HL-60 (cell line): ENCODE measurements around the gene NSFL1C.

ENCODE experiments used
- DNase-seq, 2 experiments: peaks; one replicate each; pipeline ENCODE4 v3.0.0-alpha.2; 2010 to 2020; ENCODE audit warnings: low read depth in 1 of 2, low spot score in 1 of 2
- H3K27ac ChIP-seq: fragments of 250-450 bp; sonication (Bioruptor Pico); replicated peaks from 2 replicates; pipeline ENCODE4 v1.5.1; 2020; ENCODE audit warnings: mild to moderate bottlenecking, moderate library complexity
- H3K27me3 ChIP-seq: fragments of 250-450 bp; sonication (Bioruptor Pico); 2 replicates; pipeline ENCODE4 v1.5.1; 2021; ENCODE audit warnings: mild to moderate bottlenecking, moderate library complexity; ENCODE audit not compliant: insufficient read depth, poor library complexity, severe bottlenecking
- H3K4me3 ChIP-seq: replicated peaks from 2 replicates; pipeline ENCODE4 v1.5.1; 2011; ENCODE audit warnings: mild to moderate bottlenecking, control low read depth, low read length; ENCODE audit not compliant: insufficient read depth
- GABPA ChIP-seq: IDR thresholded peaks from 2 replicates; pipeline ENCODE4 v1.6.1; 2012; ENCODE audit warnings: low read depth
- POLR2AphosphoS5 ChIP-seq: IDR thresholded peaks from 2 replicates; pipeline ENCODE4 v1.6.1; 2012; ENCODE audit warnings: low read depth
- SPI1 ChIP-seq: IDR thresholded peaks from 2 replicates; pipeline ENCODE4 v1.6.1; 2012; ENCODE audit warnings: low read depth, mild to moderate bottlenecking, borderline replicate concordance
- TF ChIP-seq, protein P1 (sequence below): IDR thresholded peaks from one replicate; pipeline ENCODE4 v1.5.1; 2011; ENCODE audit warnings: low read length, control low read depth, inconsistent platforms; ENCODE audit not compliant: insufficient read depth
- TF ChIP-seq, protein P2 (sequence below): IDR thresholded peaks from 2 replicates; pipeline ENCODE4 v1.6.1; 2012; ENCODE audit warnings: low read depth; ENCODE audit not compliant: insufficient replicate concordance

The NSFL1C gene

DNA sequence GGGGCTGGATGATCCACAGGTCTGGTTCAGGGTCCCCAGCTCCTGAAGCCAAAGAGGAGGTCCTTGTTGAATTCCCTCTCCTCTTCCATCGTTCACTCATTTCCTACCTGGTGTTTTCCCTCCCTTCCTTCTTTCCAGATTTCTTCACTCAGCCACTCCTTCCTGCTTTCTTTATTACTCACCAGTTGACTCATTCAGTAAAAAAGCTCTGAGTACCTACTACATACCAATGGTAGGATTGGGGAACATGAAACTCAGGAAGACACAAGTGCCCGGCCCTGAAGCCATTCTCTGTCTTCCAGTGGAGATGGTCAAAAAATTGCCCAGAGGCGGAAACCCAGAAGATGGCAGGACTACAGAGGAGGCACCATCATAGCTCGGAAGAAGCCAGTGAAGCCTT lies 11.9 kb upstream of the NSFL1C start:
- no peak overlapping the region for H3K27ac ChIP-seq
- DNase-seq, result no peak
- no peaks in the 10 kb centered on the region for H3K27me3 ChIP-seq
- no peak overlapping the region for H3K4me3 ChIP-seq
- TF ChIP-seq, protein P1, sequence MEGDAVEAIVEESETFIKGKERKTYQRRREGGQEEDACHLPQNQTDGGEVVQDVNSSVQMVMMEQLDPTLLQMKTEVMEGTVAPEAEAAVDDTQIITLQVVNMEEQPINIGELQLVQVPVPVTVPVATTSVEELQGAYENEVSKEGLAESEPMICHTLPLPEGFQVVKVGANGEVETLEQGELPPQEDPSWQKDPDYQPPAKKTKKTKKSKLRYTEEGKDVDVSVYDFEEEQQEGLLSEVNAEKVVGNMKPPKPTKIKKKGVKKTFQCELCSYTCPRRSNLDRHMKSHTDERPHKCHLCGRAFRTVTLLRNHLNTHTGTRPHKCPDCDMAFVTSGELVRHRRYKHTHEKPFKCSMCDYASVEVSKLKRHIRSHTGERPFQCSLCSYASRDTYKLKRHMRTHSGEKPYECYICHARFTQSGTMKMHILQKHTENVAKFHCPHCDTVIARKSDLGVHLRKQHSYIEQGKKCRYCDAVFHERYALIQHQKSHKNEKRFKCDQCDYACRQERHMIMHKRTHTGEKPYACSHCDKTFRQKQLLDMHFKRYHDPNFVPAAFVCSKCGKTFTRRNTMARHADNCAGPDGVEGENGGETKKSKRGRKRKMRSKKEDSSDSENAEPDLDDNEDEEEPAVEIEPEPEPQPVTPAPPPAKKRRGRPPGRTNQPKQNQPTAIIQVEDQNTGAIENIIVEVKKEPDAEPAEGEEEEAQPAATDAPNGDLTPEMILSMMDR, result no peak
- TF ChIP-seq GABPA, result no peak
- TF ChIP-seq POLR2AphosphoS5, result no peak
- TF ChIP-seq, protein P2, sequence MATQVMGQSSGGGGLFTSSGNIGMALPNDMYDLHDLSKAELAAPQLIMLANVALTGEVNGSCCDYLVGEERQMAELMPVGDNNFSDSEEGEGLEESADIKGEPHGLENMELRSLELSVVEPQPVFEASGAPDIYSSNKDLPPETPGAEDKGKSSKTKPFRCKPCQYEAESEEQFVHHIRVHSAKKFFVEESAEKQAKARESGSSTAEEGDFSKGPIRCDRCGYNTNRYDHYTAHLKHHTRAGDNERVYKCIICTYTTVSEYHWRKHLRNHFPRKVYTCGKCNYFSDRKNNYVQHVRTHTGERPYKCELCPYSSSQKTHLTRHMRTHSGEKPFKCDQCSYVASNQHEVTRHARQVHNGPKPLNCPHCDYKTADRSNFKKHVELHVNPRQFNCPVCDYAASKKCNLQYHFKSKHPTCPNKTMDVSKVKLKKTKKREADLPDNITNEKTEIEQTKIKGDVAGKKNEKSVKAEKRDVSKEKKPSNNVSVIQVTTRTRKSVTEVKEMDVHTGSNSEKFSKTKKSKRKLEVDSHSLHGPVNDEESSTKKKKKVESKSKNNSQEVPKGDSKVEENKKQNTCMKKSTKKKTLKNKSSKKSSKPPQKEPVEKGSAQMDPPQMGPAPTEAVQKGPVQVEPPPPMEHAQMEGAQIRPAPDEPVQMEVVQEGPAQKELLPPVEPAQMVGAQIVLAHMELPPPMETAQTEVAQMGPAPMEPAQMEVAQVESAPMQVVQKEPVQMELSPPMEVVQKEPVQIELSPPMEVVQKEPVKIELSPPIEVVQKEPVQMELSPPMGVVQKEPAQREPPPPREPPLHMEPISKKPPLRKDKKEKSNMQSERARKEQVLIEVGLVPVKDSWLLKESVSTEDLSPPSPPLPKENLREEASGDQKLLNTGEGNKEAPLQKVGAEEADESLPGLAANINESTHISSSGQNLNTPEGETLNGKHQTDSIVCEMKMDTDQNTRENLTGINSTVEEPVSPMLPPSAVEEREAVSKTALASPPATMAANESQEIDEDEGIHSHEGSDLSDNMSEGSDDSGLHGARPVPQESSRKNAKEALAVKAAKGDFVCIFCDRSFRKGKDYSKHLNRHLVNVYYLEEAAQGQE, result no peak

DNA sequence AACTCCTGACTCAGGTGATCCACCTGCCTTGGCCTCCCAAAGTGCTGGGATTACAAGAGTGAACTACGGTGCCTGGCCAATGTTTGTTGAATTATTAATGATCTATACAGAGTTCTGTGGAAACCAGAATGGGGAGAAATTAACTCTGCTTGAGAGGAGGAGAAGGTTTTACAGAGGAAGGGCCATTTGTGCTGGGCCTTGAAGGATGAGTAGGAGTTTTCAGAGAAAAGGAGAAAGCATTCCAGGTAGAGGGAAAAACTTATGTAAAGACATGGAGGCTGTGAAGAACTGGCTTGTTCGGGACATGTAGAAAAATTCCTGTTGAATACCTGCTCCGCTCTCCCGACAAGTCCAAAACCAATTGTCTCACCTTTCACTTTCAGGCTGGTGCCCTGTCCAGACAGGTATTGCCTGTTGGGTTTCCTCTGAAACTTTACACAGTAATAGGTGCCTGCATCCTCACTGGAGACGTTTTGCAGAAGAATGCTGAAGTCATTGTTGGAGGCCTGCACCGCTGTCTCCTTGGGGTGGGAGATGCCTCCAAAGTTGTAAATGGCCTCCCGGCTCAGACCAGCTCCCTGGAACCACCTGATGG lies 11.3 kb upstream of the NSFL1C start:
- no peak overlapping the region for H3K27ac ChIP-seq

DNA sequence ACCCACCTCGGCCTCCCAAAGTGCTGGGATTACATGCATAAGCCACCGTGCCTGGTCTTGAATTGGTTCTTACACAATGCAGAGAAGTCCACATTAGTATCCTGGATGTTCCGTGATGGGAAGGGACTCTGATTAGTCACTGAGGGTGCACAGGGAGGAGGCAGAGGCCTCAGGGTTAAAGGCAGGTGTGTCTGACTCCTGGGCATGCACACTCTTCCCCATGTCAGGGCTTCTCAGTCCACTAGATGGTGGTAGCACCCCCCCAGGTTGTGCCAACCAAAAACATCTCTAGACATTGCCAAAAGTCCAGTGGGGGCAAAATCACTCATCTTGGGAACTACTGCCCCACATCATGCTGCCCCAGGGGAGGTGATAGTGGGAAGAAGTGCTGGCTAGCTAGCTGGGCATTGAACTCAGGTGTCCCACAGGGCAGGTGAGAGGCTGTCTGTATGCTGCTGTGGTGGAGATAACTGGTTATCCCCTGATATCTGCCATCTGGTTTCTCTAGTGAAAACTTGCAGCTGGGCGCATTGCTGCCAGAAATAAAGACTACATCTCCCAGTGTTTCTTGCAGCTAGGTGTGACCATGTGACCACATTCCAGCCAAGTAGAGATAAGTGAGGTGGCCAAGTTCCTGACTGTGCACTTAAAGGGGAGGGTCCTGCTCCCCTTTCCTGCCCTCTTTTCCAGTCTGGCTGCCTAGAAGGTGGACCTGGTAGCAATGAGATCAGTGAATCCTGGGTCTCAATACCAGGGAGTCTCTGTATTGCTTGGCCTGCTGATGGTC lies 8.4 kb upstream of the NSFL1C start:
- DNase-seq, result peak in 1 of 2 experiments; percentile 46
- TF ChIP-seq SPI1, result no peak
- TF ChIP-seq POLR2AphosphoS5, result peak; percentile 38

More for the DNA sequence above, 11.3 kb upstream of the NSFL1C start:
- no peaks in the 10 kb centered on the region for H3K27me3 ChIP-seq
- no peak overlapping the region for H3K4me3 ChIP-seq
- no peak for DNase-seq
- TF ChIP-seq, protein P1, result no peak
- no peak for TF ChIP-seq POLR2AphosphoS5
- TF ChIP-seq SPI1, result no peak
- TF ChIP-seq GABPA, result no peak
- TF ChIP-seq, protein P2, result no peak

DNA sequence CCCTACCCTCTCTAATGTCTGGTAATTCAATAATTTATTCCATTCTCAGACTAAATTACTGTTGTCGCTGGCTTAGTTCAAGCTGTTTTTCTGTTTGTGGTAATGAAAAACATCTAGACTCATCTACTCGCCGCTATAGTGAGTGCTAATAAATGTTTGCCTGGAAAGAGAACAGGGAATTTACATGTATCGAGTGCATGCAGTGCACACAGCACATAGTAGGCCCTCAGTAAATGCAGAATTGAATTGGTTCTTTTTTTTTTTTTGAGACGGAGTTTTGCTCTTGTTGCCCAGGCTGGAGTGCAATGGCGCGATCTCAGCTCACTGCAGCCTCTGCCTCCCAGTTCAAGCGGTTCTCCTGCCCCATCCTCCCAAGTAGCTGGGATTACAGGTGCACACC lies 7.7 kb upstream of the NSFL1C start:
- TF ChIP-seq SPI1 (no peak), POLR2AphosphoS5 (no peak), GABPA (no peak)
- TF ChIP-seq, protein P1, result no peak
- TF ChIP-seq, protein P2, result no peak
- no peak overlapping the region; the same call in 1 of the 2 replicates for H3K27ac ChIP-seq
- H3K4me3 ChIP-seq, result no peak overlapping the region
- no peaks in the 10 kb centered on the region for H3K27me3 ChIP-seq
- no peak for DNase-seq

More for the DNA sequence above, 8.4 kb upstream of the NSFL1C start:
- no peaks in the 10 kb centered on the region for H3K27me3 ChIP-seq
- H3K27ac ChIP-seq, result no peak overlapping the region
- no peak overlapping the region for H3K4me3 ChIP-seq
